Measurements from ENCODE around the gene RNF168.
A peak's percentile ranks its signal among the peaks of the same experiment; 100 is the strongest.
"Not testable (repeated sequence)": the region's sequence is repeated elsewhere in the genome, so short reads cannot be mapped to it uniquely, and the experiment has no call there.

RNF168 gene

GRCh38 chr3:196503196-196504076 lies at the start of gene RNF168:
Gene RNF168, minus strand, starts transcription at chr3:196503768. Its CDS starts 595 bp downstream, at chr3:196503173.
- peak; percentile 90 for DNase-seq (ENCODE audit: low read depth)

DNA sequence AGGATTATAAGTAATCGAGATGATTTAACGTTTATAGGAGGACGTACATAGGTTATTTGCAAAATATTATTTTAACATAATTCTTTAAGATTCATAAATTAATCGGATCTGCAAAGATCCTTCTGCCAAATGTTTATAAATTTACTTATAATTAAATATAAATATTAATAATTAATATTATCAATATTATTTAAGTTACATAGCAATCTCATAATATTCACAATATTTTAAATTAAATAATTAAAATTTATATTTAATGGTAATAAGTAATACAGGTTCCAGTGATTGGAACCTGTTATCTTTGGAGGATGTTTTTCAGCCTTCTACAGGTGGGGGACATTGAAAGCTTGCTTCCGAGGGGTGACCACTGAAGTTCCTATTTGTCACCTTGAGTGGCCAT lies 48.7 kb upstream of the RNF168 start:
- DNase-seq (ENCODE audit: low read depth) = no peak

DNA sequence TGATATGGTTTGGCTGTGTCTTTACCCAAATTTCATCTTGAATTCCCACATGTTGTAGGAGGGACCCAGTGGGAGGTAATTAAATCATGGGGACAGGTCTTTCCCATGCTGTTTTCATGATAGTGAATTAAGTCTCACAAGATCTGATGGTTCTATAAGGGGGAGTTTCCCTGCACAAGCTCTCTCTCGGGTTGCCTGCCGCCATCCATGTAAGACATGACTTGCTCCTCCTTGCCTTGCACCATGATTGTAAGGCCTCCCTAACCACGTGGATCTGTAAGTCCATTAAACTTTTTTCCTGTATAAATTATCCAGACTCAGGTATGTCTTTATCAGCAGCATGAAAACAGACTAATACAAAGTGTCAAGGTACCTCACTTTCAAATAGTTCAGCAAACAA lies 46.6 kb upstream of the RNF168 start:
- not testable (repeated sequence) for DNase-seq (ENCODE audit: low read depth)

GRCh38 chr3:196549312-196549711 lies 45.7 kb upstream of the RNF168 start:
- not testable (repeated sequence) for DNase-seq (ENCODE audit: low read depth)

DNA sequence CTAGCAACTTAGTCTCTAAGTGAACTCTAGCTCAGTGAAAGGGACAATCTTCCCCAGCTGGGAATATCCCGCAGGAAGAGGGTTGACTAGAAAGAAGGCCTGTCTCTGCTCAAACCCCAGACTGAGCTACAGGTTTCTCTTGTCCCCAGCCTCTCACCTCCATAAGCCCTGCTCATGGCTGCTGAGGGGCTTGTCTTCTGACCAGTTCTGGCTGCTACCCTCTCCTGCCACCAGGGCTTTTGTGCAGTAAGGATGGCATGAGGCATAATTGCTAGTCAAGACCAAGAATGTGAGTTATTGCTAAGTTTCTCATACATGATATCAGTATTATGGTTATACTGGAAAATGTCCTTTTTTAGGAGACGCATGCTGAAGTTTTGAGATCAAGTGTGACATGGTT lies 43.5 kb upstream of the RNF168 start:
- DNase-seq (ENCODE audit: low read depth) = no peak

GRCh38 chr3:196546537-196546936 lies 43.0 kb upstream of the RNF168 start:
- no peak for DNase-seq (ENCODE audit: low read depth)

DNA sequence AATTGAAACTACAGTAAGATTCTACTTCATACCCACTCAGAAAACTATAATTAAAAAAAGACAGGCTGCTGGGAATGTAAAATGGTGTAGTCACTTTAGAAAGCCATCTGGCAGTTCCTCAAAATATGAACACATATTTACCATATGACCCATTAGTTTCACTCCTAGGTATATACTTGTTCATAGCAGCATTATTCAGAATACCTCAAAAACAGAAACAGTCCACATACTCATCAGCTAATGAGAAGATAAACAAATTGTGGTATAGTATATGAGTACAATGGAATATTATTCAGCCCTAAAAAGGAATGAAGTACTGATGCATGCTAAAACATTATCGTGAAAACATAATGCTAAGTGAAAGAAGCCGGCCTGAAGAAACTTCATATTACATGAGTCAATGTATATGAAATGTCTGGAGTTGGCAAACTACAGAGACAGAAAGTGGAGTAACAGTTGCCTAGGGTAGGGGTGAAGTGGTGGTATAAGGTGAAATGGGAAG lies 41.0 kb upstream of the RNF168 start:
- DNase-seq (ENCODE audit: low read depth) = no peak

- DNase-seq (ENCODE audit: low read depth) = no peak
Measured at GRCh38 chr3:196541684-196542445, 38.3 kb upstream of the RNF168 start.

GRCh38 chr3:196537319-196537984 lies 33.9 kb upstream of the RNF168 start:
- peak; percentile 55 for DNase-seq (ENCODE audit: low read depth)

- no peak for DNase-seq (ENCODE audit: low read depth)
Measured at GRCh38 chr3:196533260-196533681, 29.7 kb upstream of the RNF168 start.

DNA sequence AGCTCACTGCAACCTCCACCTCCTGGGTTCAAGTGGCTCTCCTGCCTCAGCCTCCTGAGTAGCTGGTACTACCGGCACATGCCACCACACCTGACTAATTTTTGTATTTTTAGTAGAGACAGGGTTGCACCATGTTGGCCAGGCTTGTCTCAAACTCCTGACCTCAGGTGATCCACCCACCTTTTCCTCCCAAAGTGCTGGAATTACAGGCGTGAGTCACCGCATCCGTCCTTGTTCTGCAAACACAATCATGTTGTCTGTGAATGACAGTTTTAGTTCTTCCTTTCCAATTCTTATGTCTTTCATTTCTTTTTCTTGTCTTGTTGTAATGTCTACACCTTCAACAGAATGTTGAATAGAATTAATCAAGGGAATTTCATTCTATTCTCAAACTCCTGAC lies 27.9 kb upstream of the RNF168 start:
- no peak for DNase-seq (ENCODE audit: low read depth)

- peak; percentile 75 for DNase-seq (ENCODE audit: low read depth)
Measured at GRCh38 chr3:196528639-196529233, 25.2 kb upstream of the RNF168 start.

DNA sequence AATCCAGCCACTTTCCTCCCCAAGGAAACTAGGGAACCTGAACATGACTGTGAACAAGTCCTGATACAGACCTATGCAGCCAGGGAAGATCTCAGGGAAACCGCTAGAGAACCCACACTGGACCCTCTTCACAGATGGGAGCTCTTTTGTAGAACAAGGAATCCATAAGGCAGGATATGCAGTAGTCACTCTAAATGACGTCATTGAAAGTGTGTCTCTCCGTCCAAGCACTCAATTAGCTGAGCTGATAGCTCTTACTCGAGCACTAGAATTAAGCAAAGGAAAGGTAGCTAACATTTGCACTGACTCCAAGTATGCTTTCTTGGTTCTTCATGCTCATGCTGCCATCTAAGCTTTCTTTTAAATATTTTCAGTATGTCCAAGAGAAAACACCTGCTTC lies 21.6 kb upstream of the RNF168 start:
- DNase-seq (ENCODE audit: low read depth) = no peak

GRCh38 chr3:196524527-196524926 lies 21.0 kb upstream of the RNF168 start:
- DNase-seq (ENCODE audit: low read depth) = no peak

GRCh38 chr3:196523841-196524240 lies 20.3 kb upstream of the RNF168 start:
- DNase-seq (ENCODE audit: low read depth) = no peak

GRCh38 chr3:196521291-196521690 lies 17.7 kb upstream of the RNF168 start:
- not testable (repeated sequence) for DNase-seq (ENCODE audit: low read depth)

- no peak for DNase-seq (ENCODE audit: low read depth)
Measured at GRCh38 chr3:196519718-196520082, 16.1 kb upstream of the RNF168 start.

DNA sequence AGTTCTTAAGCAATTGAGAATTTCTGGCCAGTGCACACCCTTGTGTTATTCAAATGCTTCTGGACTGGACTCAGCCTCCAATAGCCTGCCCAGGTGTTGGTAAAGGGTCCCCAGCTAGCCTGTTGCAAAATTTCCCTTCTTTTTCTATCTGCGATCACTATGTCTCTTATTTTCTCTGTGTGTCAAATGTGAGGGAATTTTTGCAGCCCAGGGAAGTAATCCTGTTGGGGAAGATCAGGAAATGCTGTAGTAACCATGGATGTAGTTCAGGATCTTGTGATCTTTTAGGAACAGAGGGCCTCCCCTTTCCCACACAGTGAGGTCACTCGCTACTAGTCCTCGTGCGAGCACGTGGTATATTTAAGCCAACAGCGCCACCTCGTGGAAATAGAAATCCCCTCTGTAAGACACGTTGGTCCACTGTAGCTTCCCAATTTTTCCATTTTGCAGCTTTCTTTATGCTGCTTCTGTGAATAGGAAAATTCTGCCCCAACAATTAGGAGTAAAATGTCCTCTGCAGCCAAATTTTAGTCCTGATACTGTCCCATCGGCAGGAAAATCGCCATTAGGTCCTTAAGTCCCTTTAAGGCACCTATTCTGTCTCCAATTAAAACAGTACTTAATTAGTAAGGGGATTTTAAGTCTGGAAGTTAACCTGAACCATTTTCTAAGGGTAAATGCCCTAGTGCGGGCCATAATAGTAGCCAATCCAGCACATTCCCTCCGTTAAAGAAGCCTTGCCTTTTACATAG lies 15.6 kb upstream of the RNF168 start:
- DNase-seq (ENCODE audit: low read depth) = no peak

GRCh38 chr3:196517919-196518318 lies 14.4 kb upstream of the RNF168 start:
- DNase-seq (ENCODE audit: low read depth) = no peak

DNA sequence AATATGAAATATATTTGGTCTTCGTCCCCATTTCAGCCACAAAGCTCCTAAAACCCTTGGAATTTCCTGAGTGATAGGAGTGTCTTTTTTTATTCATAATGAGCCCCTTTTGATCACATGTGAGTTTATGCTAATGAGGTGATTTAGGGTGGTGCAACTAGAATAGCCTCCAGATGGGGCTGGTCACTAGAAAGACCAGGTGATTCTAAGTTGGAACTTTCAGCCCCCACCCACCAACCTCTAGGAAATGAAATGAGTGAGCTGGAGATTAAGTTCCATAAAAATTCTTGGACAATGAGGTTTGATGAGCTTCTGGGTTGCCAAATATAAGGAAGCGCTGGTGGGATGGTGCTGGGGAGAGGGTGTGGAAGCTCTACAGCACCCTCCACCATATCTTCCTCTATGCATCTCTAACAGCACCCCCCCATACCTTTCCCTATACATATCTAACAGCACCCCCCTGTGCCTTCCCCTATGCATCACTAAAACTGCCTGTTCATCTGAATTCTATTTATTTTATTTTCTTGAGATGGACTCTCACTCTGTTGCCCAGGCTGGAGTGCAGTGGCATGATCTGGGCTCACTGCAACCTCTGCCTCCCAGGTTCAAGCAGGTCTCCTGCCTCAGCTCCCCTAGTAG lies 13.7 kb upstream of the RNF168 start:
- no peak for DNase-seq (ENCODE audit: low read depth)

Data from stimulated activated CD8-positive, alpha-beta memory T cell treated with anti-CD3 and anti-CD28 coated beads, Interleukin-7, amount 100 ng/mL, for 24 hours (primary cell).